PC-9 (cell line): Measurements from ENCODE around the gene ANP32D. TPM values are rescaled to one million over a fixed set of nuclear protein-coding genes. Genes with fewer than 3 reads are reported as not detected.
"Not testable (repeated sequence)": the region's sequence is repeated elsewhere in the genome, so short reads cannot be mapped to it uniquely, and the experiment has no call there.

ENCODE experiments used
- BruUV-seq: library from RNA; stranded (reverse); fragments of 400-500 nt; replicated peaks from 2 replicates; lab custom pipeline; 2021; lab: Mats Ljungman, UMichigan
- CTCF ChIA-PET: fragments of 300-600 bp; sonication (Branson Sonifier 250); formaldehyde crosslinking; loops from one replicate; lab custom pipeline; 2022; ENCODE audit warnings: antibody characterized with exemption; lab: Charles Lee
- POLR2A ChIA-PET: fragments of 300-600 bp; sonication (Branson Sonifier 250); formaldehyde crosslinking; loops from one replicate; lab custom pipeline; 2022; ENCODE audit warnings: antibody characterized with exemption; ENCODE audit not compliant: unreplicated experiment; lab: Charles Lee
- DNase-seq, 2 experiments: peaks; one replicate each; pipeline versions ENCODE4 v3.0.0 to v3.0.0-alpha.2; 2015 to 2022; ENCODE audit warnings: mixed read lengths in 1 of 2
- H2AFZ ChIP-seq: fragments of 200-600 bp; sonication (generic); 2 replicates; pipeline ENCODE4 v1.8.1; 2017; ENCODE audit warnings: antibody characterized with exemption
- H3F3A ChIP-seq: fragments of 200-600 bp; sonication (generic); 2 replicates; pipeline ENCODE4 v1.8.1; 2017; ENCODE audit warnings: antibody characterized with exemption, mild to moderate bottlenecking, low read depth; ENCODE audit not compliant: insufficient read depth
- H3K27ac ChIP-seq: fragments of 200-600 bp; sonication (generic); 2 replicates; pipeline ENCODE4 v1.6.1; 2016; ENCODE audit warnings: mixed run types
- H3K27me3 ChIP-seq: fragments of 200-600 bp; sonication (generic); 2 replicates; pipeline ENCODE4 v1.6.1; 2016; ENCODE audit warnings: low read depth, mixed run types; ENCODE audit not compliant: insufficient read depth
- H3K36me3 ChIP-seq: fragments of 200-600 bp; sonication (generic); 2 replicates; pipeline ENCODE4 v1.6.1; 2016; ENCODE audit warnings: low read depth, mixed run types
- H3K4me1 ChIP-seq: fragments of 200-600 bp; sonication (generic); replicated peaks from 2 replicates; pipeline ENCODE4 v1.6.1; 2016; ENCODE audit warnings: mixed run types; ENCODE audit not compliant: insufficient read depth
- H3K4me2 ChIP-seq: fragments of 200-600 bp; sonication (generic); 2 replicates; pipeline ENCODE4 v1.6.1; 2017; ENCODE audit warnings: mixed run types
- H3K4me3 ChIP-seq: fragments of 200-600 bp; sonication (generic); 2 replicates; pipeline ENCODE4 v1.6.1; 2016; ENCODE audit warnings: mixed run types
- H3K79me2 ChIP-seq: fragments of 200-600 bp; sonication (generic); 2 replicates; pipeline ENCODE4 v1.6.1; 2017; ENCODE audit warnings: low read depth, mixed run types
- H3K9me2 ChIP-seq: fragments of 200-600 bp; sonication (generic); 2 replicates; pipeline ENCODE4 v1.8.1; 2017; ENCODE audit warnings: mild to moderate bottlenecking; ENCODE audit not compliant: insufficient read depth
- H3K9me3 ChIP-seq: fragments of 200-600 bp; sonication (generic); 2 replicates; pipeline ENCODE4 v1.8.1; 2016; ENCODE audit warnings: low read depth; ENCODE audit not compliant: insufficient read depth
- H4K20me1 ChIP-seq: fragments of 200-600 bp; sonication (generic); 2 replicates; pipeline ENCODE4 v1.8.1; 2017; ENCODE audit not compliant: insufficient read depth
- EZH2 ChIP-seq: fragments of 200-600 bp; sonication (generic); IDR thresholded peaks from 2 replicates; pipeline ENCODE4 v1.8.0; 2017; ENCODE audit warnings: antibody characterized with exemption, low read depth
- intact Hi-C: fragments of 100-400 bp; cut with micrococcal nuclease; formaldehyde crosslinking; loops from one replicate; pipeline ENCODE4 v1.10.0; 2022; ENCODE audit not compliant: unreplicated experiment
- total RNA-seq: library from RNA; stranded (reverse); gene quantifications from 2 replicates; pipeline ENCODE4 v1.2.3, GENCODE V29; 2021
- TF ChIP-seq, protein P1 (sequence below): fragments of 200-600 bp; sonication (generic); conservative IDR thresholded peaks from 2 replicates; pipeline ENCODE4 v1.6.1; 2017; ENCODE audit warnings: mixed run types, antibody characterized with exemption, mild to moderate bottlenecking, moderate library complexity

ANP32D gene
- total RNA-seq, 1 experiment from 2014 or later: not detected

DNA sequence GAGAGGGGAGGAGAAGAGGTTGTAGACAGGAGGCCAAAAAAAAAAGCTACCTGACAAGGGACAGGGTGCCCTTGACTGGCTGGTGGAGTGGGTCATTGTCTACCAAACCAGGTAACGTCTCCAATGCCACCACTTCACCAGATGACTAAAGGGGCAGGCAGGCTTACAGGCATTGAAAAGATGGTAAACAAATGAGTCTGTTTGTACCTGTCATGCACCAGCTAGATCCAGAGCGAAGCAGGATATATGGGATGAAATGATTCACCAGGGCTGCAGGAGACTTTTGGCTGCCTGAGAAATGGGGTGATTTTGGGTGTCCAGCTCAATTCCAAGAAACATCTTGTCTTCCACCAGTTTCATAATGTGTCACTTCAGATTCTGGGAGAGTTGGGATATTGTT is 13.9 kb downstream of the ANP32D start:
- H3K27me3 ChIP-seq: peaks cover 69% of the 10 kb centered on the region
- no peaks in the 10 kb centered on the region for H4K20me1 ChIP-seq
- CTCF ChIA-PET: no interaction called here
- intact Hi-C loops: no loop called here
- H3K4me2 ChIP-seq: no peak overlapping the region
- no peak overlapping the region for H3K4me3 ChIP-seq
- H3K27ac ChIP-seq: no peak overlapping the region
- H2AFZ ChIP-seq: no peak overlapping the region
- POLR2A ChIA-PET: no interaction called here
- no peaks in the 10 kb centered on the region for H3K9me2 ChIP-seq
- BruUV-seq: no TSS peak
- H3K4me1 ChIP-seq: no peaks in the 10 kb centered on the region
- H3F3A ChIP-seq: no peaks in the 10 kb centered on the region
- TF ChIP-seq EZH2: no peak
- TF ChIP-seq, protein P1, sequence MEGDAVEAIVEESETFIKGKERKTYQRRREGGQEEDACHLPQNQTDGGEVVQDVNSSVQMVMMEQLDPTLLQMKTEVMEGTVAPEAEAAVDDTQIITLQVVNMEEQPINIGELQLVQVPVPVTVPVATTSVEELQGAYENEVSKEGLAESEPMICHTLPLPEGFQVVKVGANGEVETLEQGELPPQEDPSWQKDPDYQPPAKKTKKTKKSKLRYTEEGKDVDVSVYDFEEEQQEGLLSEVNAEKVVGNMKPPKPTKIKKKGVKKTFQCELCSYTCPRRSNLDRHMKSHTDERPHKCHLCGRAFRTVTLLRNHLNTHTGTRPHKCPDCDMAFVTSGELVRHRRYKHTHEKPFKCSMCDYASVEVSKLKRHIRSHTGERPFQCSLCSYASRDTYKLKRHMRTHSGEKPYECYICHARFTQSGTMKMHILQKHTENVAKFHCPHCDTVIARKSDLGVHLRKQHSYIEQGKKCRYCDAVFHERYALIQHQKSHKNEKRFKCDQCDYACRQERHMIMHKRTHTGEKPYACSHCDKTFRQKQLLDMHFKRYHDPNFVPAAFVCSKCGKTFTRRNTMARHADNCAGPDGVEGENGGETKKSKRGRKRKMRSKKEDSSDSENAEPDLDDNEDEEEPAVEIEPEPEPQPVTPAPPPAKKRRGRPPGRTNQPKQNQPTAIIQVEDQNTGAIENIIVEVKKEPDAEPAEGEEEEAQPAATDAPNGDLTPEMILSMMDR: no peak
- H3K9me3 ChIP-seq: no peaks in the 10 kb centered on the region
- no peaks in the 10 kb centered on the region for H3K36me3 ChIP-seq
- DNase-seq: no peak
- no peaks in the 10 kb centered on the region for H3K79me2 ChIP-seq

DNA sequence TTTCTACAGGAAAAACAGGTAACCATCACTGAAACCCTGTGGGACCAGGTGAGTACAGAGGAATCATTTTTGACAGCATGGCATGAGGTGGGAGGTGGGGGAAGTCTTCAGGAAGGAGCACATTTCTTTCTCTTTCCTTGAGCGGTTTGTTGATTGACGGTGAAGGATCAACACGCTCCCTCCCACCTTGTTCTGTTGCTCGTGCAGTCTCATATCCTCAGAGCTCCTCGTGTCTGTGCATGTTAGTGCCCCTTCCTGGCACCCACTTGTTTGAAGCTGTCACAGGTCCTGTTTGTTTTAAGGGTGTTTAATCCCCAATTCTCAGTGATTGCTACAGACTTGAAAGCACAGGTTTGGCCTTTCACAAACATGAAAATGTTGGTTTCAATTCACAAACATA is 14.3 kb downstream of the ANP32D start:
- Histone ChIP-seq H3K27me3 (peaks cover 71% of the 10 kb centered on the region), H3K79me2 (no peaks in the 10 kb centered on the region), H3K27ac (no peak overlapping the region), H3K9me3 (no peaks in the 10 kb centered on the region), H3K4me2 (no peak overlapping the region), H3K4me1 (no peaks in the 10 kb centered on the region), H3K36me3 (no peaks in the 10 kb centered on the region), H3K4me3 (no peak overlapping the region), H3F3A (no peaks in the 10 kb centered on the region), H2AFZ (no peak overlapping the region), H4K20me1 (no peaks in the 10 kb centered on the region), H3K9me2 (no peaks in the 10 kb centered on the region)
- intact Hi-C loops: no loop called here
- TF ChIP-seq EZH2: no peak
- TF ChIP-seq, protein P1: no peak
- CTCF ChIA-PET: no interaction called here
- BruUV-seq: no TSS peak
- no peak for DNase-seq
- POLR2A ChIA-PET: no interaction called here

DNA sequence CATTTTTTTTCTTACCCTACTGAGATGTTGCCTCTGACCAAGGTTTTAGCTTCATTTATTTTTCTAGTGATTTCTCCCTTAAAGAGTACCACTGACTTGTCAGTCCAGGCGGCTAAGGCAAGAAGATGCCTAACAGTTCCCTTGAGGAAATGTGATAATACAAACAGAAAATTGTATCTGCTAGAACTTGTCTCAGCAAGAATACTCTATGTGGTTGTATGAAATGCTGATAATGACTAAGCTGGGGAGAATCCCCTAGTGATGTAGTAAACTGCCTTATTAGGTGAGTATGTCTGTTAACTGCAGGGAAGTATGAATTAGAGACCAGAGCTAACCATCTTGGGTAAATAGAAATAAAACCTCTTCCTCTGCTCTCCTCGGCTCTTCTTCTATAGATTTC is 16.7 kb downstream of the ANP32D start:
- CTCF ChIA-PET: no interaction called here
- H3F3A ChIP-seq: no peaks in the 10 kb centered on the region
- no peaks in the 10 kb centered on the region for H3K9me2 ChIP-seq
- DNase-seq: no peak
- intact Hi-C loops: no loop called here
- no peak overlapping the region for H3K27ac ChIP-seq
- H3K27me3 ChIP-seq: peaks cover 64% of the 10 kb centered on the region
- H3K9me3 ChIP-seq: no peaks in the 10 kb centered on the region
- H3K4me3 ChIP-seq: no peak overlapping the region
- no TSS peak for BruUV-seq
- TF ChIP-seq EZH2: no peak
- TF ChIP-seq, protein P1: no peak
- H3K79me2 ChIP-seq: no peaks in the 10 kb centered on the region
- POLR2A ChIA-PET: no interaction called here
- H3K4me2 ChIP-seq: no peak overlapping the region
- no peak overlapping the region for H2AFZ ChIP-seq
- no peaks in the 10 kb centered on the region for H3K36me3 ChIP-seq
- H4K20me1 ChIP-seq: no peaks in the 10 kb centered on the region
- no peaks in the 10 kb centered on the region for H3K4me1 ChIP-seq

DNA sequence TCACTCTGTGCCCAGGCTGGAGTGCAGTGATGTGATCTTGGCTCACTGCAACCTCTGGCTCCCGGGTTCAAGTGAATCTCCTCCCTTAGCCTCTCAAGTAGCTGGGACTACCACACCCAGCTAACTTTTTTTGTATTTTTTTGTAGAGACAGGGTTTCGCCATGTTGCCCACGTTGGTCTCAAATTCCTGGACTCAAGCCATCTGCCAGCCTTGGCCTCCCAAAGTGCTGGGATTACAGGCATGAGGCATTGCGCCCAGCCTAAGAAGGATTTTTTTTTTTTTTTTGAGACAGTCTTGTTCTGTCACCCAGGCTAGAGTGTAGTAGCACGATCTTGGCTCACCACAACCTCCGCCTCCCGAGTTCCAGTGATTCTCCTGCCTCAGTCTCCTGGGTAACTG is 17.1 kb downstream of the ANP32D start:
- H3K9me3 ChIP-seq, H3K27ac ChIP-seq, H3K79me2 ChIP-seq, H3K4me3 ChIP-seq, H3K4me1 ChIP-seq, H2AFZ ChIP-seq, H3F3A ChIP-seq, CTCF ChIA-PET, BruUV-seq, POLR2A ChIA-PET, H3K9me2 ChIP-seq, intact Hi-C loops, H3K4me2 ChIP-seq, H4K20me1 ChIP-seq, DNase-seq, H3K36me3 ChIP-seq: not testable (repeated sequence)
- H3K27me3 ChIP-seq: peaks cover 61% of the 10 kb centered on the region

DNA sequence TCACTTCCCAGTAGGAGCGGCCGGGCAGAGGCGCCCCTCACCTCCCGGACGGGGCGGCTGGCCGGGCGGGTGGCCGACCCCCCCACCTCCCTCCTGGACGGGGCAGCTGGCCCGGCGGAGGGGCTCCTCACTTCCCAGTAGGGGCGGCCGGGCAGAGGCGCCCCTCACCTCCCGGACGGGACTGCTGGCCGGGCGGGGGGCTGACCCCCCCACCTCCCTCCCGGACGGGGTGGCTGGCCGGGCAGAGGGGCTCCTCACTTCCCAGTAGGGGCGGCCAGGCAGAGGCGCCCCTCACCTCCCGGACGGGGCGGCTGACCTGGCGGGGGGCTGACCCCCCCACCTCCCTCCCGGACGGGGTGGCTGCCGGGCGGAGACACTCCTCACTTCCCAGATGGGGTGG is 27.9 kb downstream of the ANP32D start:
- H3K79me2 ChIP-seq, H3K27ac ChIP-seq, CTCF ChIA-PET, DNase-seq, H3F3A ChIP-seq, H3K36me3 ChIP-seq, H3K9me2 ChIP-seq, intact Hi-C loops, H3K4me3 ChIP-seq, H3K4me1 ChIP-seq, H3K9me3 ChIP-seq, POLR2A ChIA-PET, BruUV-seq, H3K4me2 ChIP-seq, H2AFZ ChIP-seq, H4K20me1 ChIP-seq: not testable (repeated sequence)
- H3K27me3 ChIP-seq: peaks cover 13% of the 10 kb centered on the region; the same call in 1 of the 2 replicates
